GM20431 (cell line): Measurements from ENCODE around the gene TLCD3B.

Experiments used
- in situ Hi-C: fragments of 300-500 bp; cut with MseI, MboI; formaldehyde crosslinking; loops from one replicate; pipeline ENCODE4 v1.15.0; 2020; ENCODE audit warnings: low sequenced_read_pairs; ENCODE audit not compliant: unreplicated experiment

The TLCD3B gene

DNA sequence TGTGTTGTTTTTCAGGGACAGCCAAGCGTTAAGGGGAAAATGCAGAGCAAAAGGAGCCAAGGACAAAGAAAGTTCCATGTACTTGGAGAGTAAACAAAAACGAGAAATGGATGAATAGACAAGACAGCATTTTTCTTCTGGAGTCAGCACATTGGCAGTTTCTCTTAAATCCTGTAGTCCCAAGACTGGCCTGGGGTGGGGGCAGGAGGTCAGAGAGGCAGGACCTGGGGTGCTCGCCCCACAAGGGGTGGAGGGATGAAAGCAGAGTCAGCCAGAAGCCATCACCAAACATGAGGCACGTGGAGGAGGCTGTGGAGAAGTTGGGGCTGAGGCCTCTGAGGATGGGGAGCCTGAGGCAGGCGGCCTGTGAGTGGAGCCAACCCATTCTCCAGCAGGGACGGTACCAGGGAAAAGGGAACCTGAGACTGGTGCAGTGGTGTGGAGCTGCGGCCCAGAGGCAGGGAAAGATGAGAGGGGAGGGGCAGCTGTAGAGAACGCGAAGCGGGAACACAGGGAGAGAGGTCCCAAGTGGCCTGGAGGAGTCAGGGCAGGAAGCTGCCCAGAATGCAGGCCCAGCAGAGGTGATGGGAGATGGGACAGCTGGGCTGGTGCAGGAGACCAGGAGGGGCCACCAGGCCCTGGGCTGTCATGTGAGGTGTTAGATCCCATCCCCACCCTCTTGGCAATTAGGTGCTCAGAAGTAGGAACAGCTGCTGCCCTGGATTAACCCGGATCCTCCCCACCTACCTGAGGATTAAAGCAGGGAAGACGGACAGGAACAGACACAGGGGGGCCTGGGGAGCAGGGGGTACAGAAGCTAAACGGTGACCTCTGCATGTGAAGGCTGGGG, 3.3 kb downstream of the TLCD3B start:
- in situ Hi-C loops: no loop called here

DNA sequence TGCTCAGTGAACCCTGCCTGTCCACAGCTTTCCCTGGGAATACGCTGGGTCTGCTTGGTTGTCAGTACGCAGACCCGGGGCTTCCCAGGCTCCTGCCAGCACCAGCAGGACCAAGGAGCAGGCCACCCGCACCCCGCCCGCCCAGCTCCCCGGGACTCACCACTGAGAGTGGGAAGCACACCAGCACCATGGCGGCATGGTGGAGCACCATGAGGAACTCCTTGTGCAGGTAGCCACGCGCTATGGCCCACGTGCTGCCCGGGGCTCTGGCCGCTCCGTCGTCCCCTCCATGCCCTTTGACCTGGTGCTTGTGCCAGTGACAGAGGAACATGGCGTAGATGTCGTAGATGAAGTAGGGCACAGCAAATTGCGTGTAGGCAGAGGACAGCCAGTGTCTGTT, 4.6 kb downstream of the TLCD3B start:
- in situ Hi-C loops: no loop called here

DNA sequence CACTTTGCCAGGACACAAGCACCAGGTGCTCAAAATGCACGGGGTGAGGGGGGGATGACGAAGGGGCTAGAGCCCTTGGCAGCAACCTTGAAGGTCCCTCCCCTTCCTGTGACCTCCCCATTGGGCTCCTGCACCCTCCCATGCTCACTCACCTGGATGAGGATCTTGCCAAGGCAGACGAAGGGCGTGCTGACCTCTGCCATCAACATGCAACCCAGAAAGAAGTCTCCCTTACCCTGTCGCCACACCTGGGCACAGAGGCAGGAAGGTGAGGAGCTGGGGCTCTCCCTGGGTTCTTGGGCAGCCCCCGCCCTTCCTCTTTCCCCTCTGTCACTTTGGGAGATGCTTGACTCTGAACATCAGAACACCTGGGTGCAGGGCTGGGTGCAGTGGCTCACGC, 5.5 kb downstream of the TLCD3B start:
- in situ Hi-C loops: no loop called here

GRCh38 chr16:30025156-30025555, 5.9 kb downstream of the TLCD3B start:
- in situ Hi-C loops: no loop called here

- in situ Hi-C loops: loop anchor here (25.0 kb wide), 2 partner anchors 187 to 337 kb away; partner anchors contain the start of gene QPRT
Observed at GRCh38 chr16:30024451-30024850, 6.6 kb downstream of the TLCD3B start.

- in situ Hi-C loops: loop anchor here (25.0 kb wide), 2 partner anchors 186 to 336 kb away; partner anchors contain the start of gene QPRT
Observed at GRCh38 chr16:30023586-30023985, 7.5 kb downstream of the TLCD3B start.

DNA sequence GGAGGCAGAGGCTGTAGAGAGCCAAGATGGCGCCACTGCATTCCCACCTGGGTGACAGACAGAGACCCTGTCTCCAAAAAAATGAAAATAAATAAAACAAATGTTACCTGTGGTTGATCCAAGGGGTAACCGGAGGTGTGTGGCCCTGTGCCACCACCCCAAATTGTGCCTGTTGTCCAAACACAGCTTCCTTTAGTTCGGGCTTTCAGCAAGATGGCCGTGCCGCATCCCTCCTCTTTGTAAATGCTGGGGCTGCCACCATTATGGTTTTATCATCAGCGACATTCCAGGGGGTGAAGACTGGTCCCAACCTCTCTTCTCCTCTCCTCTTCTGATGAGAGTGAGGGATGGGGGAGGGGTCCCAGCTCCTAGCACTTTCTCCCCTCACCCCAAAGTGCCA, 8.2 kb downstream of the TLCD3B start, which contains the start of gene C16orf92:
C16orf92 (plus strand) TSS at position 312 of the 400 bp plus-strand sequence. CDS start 143 bp downstream, outside the sequence.
- in situ Hi-C loops: loop anchor here (25.0 kb wide), 2 partner anchors 186 to 336 kb away; partner anchors contain the start of gene QPRT

DNA sequence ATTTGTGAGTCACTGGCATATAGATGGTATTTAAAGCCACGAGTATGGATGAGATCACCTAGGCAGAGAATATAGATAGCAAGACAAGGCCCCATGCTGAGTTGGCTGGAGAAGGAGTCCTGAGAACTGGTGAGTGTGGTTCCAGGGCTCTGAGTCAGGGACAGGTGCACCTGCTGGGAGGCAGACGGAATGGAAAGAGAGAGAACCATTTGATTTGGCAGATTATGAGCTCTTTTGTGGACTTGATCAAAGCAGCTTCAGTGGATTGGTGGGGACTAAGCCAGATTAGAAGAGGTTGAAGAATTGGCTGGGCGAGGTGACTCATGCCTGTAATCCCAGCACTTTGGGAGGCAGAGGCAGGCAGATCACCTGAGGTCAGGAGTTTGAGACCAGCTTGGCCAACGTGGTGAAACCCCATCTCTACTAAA, 12.3 kb downstream of the TLCD3B start:
- in situ Hi-C loops: loop anchor here (25.0 kb wide), 2 partner anchors 181 to 331 kb away; partner anchors contain the start of gene QPRT

DNA sequence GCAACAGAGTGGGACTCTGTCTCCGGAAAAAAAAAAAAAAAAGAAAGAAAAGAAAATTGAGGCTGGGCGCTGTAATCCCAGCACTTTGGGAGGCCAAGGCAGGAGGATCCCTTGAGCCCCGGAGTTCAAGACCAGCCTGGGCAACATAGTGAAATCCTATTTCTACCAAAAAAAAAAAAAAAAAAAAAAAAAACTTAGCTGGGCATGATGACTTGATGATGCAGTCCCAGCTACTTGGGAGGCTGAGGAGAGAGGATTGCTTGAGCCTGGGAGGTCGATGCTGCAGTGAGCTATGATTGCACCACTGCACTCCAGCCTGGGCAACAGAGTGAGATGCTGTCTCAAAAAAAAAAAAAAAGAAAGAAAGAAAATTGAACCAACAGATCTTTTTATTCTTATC, 13.1 kb downstream of the TLCD3B start:
- in situ Hi-C loops: loop anchor here (25.0 kb wide), 2 partner anchors 181 to 331 kb away; partner anchors contain the start of gene QPRT

GRCh38 chr16:30017277-30017656, 13.8 kb downstream of the TLCD3B start:
- in situ Hi-C loops: loop anchor here (25.0 kb wide), 2 partner anchors 180 to 330 kb away; partner anchors contain the start of gene QPRT

DNA sequence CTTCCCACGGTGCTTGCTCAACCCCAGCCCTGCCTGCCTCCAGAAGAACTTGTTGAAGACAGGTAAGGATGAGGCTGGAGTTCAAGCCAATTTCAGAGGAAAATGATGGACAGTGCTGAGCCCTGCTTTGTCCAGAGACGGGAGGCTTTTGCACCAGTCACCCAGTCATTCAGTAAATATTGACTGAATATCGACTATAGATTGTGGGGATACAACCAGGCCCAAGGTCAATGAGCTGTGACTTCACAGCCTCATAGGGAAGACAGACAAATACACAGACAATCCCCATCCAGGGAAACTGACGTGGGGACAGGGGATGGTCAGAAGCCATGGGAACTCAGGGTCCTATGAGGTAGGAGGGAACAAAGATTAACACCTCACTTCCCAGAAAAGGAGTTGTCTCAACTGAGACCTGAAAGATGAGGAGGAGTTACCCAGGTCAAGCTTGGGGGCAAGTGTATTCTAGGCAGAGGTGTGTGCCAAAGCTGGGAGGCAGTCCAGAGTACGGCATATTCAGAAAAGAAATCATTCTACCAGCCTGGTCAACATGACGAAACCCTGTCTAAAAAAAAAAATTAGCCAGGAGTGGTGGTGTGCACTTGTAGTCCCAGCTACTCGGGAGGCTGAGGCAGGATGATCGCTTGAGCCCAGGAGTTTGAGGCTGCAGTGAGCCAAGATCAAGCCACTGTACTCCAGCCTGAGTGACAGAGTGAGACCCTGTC, 14.4 kb downstream of the TLCD3B start:
- in situ Hi-C loops: loop anchor here (25.0 kb wide), 2 partner anchors 179 to 329 kb away; partner anchors contain the start of gene QPRT

- in situ Hi-C loops: loop anchor here (25.0 kb wide), 2 partner anchors 178 to 328 kb away; partner anchors contain the start of gene QPRT
Observed at GRCh38 chr16:30015450-30015849, 15.6 kb downstream of the TLCD3B start.

DNA sequence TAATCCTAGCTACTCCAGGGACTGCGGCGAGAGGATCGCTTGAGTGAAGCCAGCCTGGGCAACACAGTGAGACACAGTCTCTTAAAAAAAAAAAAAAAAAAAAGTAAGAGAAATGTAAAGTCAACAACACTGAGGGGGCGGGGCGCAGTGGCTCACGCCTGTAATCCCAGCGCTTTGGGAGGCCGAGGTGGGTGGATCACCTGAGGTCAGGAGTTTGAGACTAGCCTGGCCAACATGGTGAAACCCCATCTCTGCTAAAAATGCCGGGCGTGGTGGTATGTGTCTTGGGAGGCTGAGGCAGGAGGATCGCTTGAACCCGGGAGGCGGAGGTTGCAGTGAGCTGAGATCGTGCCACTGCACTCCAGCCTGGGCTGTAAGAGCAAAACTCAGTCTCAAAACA, 18.5 kb downstream of the TLCD3B start:
- in situ Hi-C loops: loop anchor here (25.0 kb wide), 2 partner anchors 175 to 325 kb away; partner anchors contain the start of gene QPRT

DNA sequence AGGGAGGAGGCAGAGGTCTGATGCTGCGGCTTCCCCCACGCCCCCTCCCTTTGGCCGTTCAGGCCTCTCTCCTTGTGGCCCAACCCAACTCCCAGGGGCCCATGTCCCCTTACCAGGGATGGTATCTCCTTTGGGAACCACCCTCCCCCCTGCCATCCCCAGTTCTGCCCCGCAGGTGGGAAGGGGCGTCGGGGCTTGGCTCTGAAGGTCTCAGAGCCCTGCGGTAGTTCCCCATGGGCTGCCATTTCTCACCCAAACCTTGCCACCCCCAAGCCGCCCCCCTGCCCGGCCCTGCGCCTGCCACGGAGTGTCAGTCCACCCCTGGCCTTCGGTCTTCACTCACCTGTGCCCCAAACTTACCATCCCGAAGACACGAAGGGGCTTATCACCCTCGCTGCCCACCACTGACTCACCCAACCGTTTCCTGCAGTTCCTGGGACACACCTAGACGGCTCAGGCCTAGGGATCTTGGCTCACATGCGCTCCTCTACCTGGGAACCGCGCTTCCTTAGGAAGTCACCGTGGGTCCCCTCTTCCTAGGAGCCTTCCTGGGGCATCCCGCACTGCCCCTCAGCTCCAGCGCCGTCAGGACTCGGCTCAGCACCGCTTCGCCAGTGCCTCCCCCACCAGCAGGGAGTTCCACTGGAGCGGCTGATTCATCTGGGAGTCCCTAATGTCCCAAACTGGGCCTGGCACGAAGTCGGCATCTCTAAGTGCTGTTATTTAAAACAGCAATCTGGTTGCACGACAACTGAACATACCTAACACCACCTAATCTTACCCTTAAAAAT, 19.2 kb downstream of the TLCD3B start:
- in situ Hi-C loops: loop anchor here (25.0 kb wide), 2 partner anchors 175 to 325 kb away; partner anchors contain the start of gene QPRT

GRCh38 chr16:30010844-30011713, 20.0 kb downstream of the TLCD3B start, which contains the start of gene DOC2A:
TSS of gene DOC2A (minus strand) at chr16:30011027. CDS start at chr16:30010222, 805 bp downstream.
- in situ Hi-C loops: loop anchor here (25.0 kb wide), 2 partner anchors 174 to 324 kb away; partner anchors contain the start of gene QPRT

DNA sequence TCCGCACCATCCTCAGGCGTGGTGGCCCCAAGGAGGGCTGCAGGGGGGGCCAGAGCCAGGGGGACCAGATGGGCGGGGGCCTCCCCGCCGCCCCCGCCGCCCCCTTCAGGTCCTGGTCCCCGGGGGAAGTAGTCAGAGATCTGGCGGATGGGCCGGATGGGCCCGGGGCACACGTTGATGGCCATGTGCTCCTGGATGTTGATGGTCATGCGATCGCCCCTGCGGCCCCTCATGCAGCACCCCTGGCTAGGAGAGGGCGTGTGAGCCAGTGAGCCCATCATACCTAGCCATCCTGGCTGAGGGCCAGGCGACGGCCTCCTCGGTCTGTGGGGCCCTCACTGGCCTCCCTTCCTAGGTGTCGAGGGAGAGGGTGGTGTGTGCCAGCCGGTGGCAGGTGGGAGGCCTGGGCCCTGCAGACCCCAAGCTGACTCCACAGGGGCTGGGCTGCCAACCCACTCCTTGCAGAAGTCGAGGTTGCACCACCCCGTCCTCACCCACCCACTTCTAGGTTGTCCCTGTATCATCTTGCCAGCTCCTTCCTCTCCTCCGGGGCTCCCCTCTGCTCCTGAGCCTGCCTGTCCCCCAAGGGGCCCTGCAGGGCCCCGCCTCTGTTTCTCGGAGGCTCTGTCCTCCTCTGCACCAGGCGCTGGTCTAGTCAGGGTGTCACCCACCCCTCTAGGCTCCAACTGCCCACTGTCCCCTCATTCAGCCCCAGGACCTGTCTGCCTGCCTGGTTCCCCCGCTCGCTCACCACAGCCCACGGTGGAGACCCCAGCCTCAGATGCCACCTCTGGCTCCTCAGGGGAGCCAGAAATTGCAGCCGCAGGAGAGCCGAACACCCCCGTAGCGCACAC, 20.9 kb downstream of the TLCD3B start:
- in situ Hi-C loops: loop anchor here (25.0 kb wide), 2 partner anchors 173 to 323 kb away; partner anchors contain the start of gene QPRT

DNA sequence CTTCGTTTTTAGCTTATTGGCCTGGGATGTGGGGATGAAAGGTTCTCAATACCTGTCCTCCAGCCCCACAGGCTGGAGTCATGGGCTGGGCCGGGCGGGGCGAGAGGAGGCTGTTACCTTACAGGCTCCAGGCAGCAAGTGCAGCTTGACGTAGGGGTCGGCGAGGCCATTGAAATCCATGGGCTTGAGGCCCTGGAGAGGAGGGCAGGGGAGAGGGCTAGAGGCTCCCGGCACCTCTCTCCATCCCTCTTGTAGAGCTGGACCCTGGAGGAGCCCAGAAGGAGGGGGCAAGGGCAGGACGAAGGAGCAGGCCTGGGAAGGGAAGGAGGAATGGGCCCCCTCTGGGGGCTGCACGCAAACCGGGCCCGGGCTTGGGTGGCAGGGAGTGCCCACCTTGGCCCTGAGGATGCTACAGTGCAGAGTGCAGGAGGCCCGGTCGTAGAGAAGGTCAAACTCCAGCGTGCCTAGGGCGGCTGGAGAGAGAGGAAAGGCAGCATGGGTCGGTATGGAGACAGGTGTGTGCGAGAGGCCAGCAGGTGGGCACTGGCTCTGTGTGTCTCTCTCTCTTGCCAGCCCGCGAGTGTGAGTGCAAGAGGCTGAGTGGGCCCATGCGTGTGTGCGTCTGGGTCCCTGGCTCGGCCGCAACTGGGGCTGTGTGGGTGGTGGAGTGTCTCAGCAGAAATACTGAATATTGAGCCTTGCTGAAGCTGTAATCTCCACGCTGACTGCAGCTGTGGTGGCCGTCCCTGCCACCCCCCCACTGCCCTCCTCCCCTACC, 21.8 kb downstream of the TLCD3B start:
- in situ Hi-C loops: loop anchor here (25.0 kb wide), 2 partner anchors 172 to 322 kb away; partner anchors contain the start of gene QPRT
